Activated B cell treated with CpG ODN at 0.5 μM for 24 hours (primary cell): ENCODE results near the gene UBXN1. TPM values are rescaled to one million over a fixed set of nuclear protein-coding genes. Genes with fewer than 3 reads are reported as not detected.
A peak's percentile ranks its signal among the peaks of the same experiment; 100 is the strongest.

Source experiments
- ATAC-seq: fragments of 200-7000 bp; cut with Tn5 transposase; one replicate; pipeline ENCODE4 v1.10.0; 2021; ENCODE audit warnings: low read depth, mild to moderate bottlenecking, moderate library complexity
- CTCF ChIA-PET: fragments of 350-600 bp; sonication (Branson Sonifier 250); formaldehyde crosslinking; loops from one replicate; lab custom pipeline; 2021; ENCODE audit warnings: antibody characterized with exemption; lab: Charles Lee
- POLR2A ChIA-PET: fragments of 350-600 bp; sonication (Branson Sonifier 250); formaldehyde crosslinking; loops from one replicate; lab custom pipeline; 2021; ENCODE audit warnings: antibody characterized with exemption; lab: Charles Lee
- DNase-seq: peaks from one replicate; pipeline ENCODE4 v3.0.0; 2022
- H3K27ac Mint-ChIP-seq: one replicate; pipeline ENCODE4 v1.8.0; 2020; ENCODE audit warnings: mixed read lengths
- H3K27me3 Mint-ChIP-seq: one replicate; pipeline ENCODE4 v1.8.0; 2021; ENCODE audit warnings: mixed read lengths
- H3K36me3 Mint-ChIP-seq: one replicate; pipeline ENCODE4 v1.8.0; 2021; ENCODE audit warnings: low read depth, mixed read lengths
- H3K4me1 Mint-ChIP-seq: one replicate; pipeline ENCODE4 v1.8.0; 2021; ENCODE audit warnings: mixed read lengths
- H3K4me3 Mint-ChIP-seq: one replicate; pipeline ENCODE4 v1.8.0; 2020; ENCODE audit warnings: mild to moderate bottlenecking, mixed read lengths
- H3K9me3 Mint-ChIP-seq: one replicate; pipeline ENCODE4 v1.8.0; 2020; ENCODE audit warnings: mixed read lengths
- CTCF ChIP-seq: fragments of 200-600 bp; IDR thresholded peaks from one replicate; pipeline ENCODE4 v1.8.0; 2022; ENCODE audit warnings: antibody characterized with exemption, mild to moderate bottlenecking
- intact Hi-C: fragments of 100-400 bp; cut with micrococcal nuclease; formaldehyde crosslinking; loops from one replicate; pipeline ENCODE4 v1.15.1; 2024
- total RNA-seq: library from RNA; stranded (reverse); gene quantifications from 2 replicates; pipeline ENCODE4 v1.2.3, GENCODE V29; 2022

The UBXN1 gene
- total RNA-seq, 1 donor from 2014 or later, result 204 TPM

GRCh38 chr11:62645946-62646824 is 32.7 kb downstream of the UBXN1 start, which contains the start of gene GANAB:
GANAB (minus strand) TSS chr11:62646613; CDS start chr11:62646599, 14 bp downstream.
- CTCF ChIA-PET, result interaction anchor here (0.9 to 1.4 kb wide), 3 partner anchors 9 to 221 kb away, joined by 3 read pairs; no protein-coding TSS in a partner anchor
- Mint-ChIP-seq H3K4me3 (peak within 1 kb of the TSS; percentile 93), H3K9me3 (no peaks in the 10 kb centered on the region), H3K27ac (peak within 1 kb of the TSS; percentile 86), H3K4me1 (peaks cover 34% of the 10 kb centered on the region), H3K27me3 (no peaks in the 10 kb centered on the region), H3K36me3 (peaks cover 36% of the 10 kb centered on the region)
- intact Hi-C loops, result loop anchor here (1.0 to 2.0 kb wide), 8 partner anchors 19 to 210 kb away; partner anchors contain the start of genes C11orf98, CSKMT, EML3 and HNRNPUL2
- TF ChIP-seq CTCF, result no peak
- POLR2A ChIA-PET, result interaction anchor here (0.5 to 5.8 kb wide), 38 partner anchors 8 to 1241 kb away, joined by 3 to 130 read pairs (median 4); partner anchors contain the start of genes AHNAK, B3GAT3, BSCL2 and C11orf98
- DNase-seq (peak; percentile 89), ATAC-seq (peak; percentile 99)

GRCh38 chr11:62645671-62645945 is 33.3 kb downstream of the UBXN1 start:
- H3K27ac Mint-ChIP-seq, result peak overlapping the region; percentile 86
- peaks cover 37% of the 10 kb centered on the region for H3K36me3 Mint-ChIP-seq
- intact Hi-C loops, result no loop called here
- peaks cover 36% of the 10 kb centered on the region for H3K4me1 Mint-ChIP-seq
- ATAC-seq, result no peak
- H3K4me3 Mint-ChIP-seq, result peak overlapping the region; percentile 93
- H3K9me3 Mint-ChIP-seq, result no peaks in the 10 kb centered on the region
- no peak for TF ChIP-seq CTCF
- POLR2A ChIA-PET, result interaction anchor here (0.7 to 5.8 kb wide), 17 partner anchors 9 to 236 kb away, joined by 3 to 130 read pairs (median 12); partner anchors contain the start of genes B3GAT3, BSCL2, C11orf98 and CSKMT
- no peak for DNase-seq
- CTCF ChIA-PET, result interaction anchor here (1.4 kb wide), 1 partner anchor 221 kb away, joined by 3 read pairs; no protein-coding TSS in a partner anchor
- H3K27me3 Mint-ChIP-seq, result no peaks in the 10 kb centered on the region

GRCh38 chr11:62644220-62644619 is 34.7 kb downstream of the UBXN1 start:
- DNase-seq, result no peak
- Mint-ChIP-seq H3K36me3 (peaks cover 35% of the 10 kb centered on the region), H3K27ac (peak overlapping the region; percentile 12), H3K9me3 (no peaks in the 10 kb centered on the region), H3K27me3 (no peaks in the 10 kb centered on the region), H3K4me3 (peak overlapping the region; percentile 32), H3K4me1 (peaks cover 36% of the 10 kb centered on the region)
- ATAC-seq, result no peak
- ChIA-PET CTCF (no interaction called here), POLR2A (interaction anchor here (0.6 to 5.8 kb wide), 11 partner anchors 9 to 188 kb away, joined by 3 to 130 read pairs (median 7); partner anchors contain the start of genes B3GAT3, C11orf98, CSKMT and INTS5)
- intact Hi-C loops, result no loop called here
- no peak for TF ChIP-seq CTCF

- Mint-ChIP-seq H3K4me3 (no peak overlapping the region), H3K4me1 (peaks cover 5% of the 10 kb centered on the region)
- POLR2A ChIA-PET, result no interaction called here
These were observed 46.4 kb downstream of the UBXN1 start for GRCh38 chr11:62632492-62632891.

More at GRCh38 chr11:62632492-62632891, 46.4 kb downstream of the UBXN1 start:
- H3K27ac Mint-ChIP-seq, result no peak overlapping the region
- ATAC-seq (no peak), DNase-seq (no peak)
- no peaks in the 10 kb centered on the region for H3K9me3 Mint-ChIP-seq
- H3K36me3 Mint-ChIP-seq, result peaks cover 88% of the 10 kb centered on the region
- H3K27me3 Mint-ChIP-seq, result no peaks in the 10 kb centered on the region
- CTCF ChIA-PET, result no interaction called here
- TF ChIP-seq CTCF, result no peak
- intact Hi-C loops, result no loop called here
